ENCODE results near the gene C1orf198.

C1orf198 gene

GRCh38 chr1:230792691-230793462 is 75.4 kb downstream of the C1orf198 start:
- FAIRE-seq (no peak), DNase-seq (ENCODE audit: insufficient read length, low spot score) (no peak)

- DNase-seq (ENCODE audit: insufficient read length, low spot score) = no peak
- FAIRE-seq = no peak
These were observed 76.2 kb downstream of the C1orf198 start for GRCh38 chr1:230791986-230792564.

GRCh38 chr1:230790026-230790425 is 78.3 kb downstream of the C1orf198 start:
- FAIRE-seq (no peak), DNase-seq (ENCODE audit: insufficient read length, low spot score) (no peak)

DNA sequence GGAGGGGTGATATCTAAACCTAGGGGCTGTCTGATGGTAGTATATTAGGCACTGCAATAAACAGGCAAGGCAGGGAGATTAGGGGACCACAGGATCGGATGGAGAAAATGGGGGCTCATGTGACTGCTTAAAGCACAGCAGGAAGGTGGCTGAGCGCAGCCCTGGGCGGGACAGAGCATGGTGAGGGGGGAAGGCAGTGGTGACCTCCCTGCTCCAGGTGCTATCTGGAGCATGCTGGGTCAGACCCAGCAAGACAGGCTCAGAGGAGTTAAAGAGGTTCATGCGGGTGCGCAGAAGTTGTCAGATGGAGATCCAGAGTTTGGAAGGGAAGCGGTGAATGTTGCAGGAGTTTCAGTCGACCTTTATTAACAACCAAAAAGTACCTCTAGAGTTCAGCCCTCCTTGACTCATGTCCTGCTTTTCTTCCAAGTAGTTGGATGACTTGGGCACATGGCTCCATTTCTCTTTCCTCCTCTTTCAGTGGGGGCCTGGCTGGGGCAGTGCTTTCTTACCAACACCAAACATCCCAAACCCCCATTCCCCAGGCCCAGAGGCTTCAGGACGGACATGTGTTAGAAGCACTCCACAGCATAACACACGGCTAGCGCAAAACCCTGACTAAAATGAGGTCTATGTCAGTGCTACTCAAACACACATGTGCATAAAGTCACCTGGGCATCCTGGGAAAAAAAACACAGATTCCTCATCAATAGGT is 79.6 kb downstream of the C1orf198 start:
- FAIRE-seq = no peak
- DNase-seq (ENCODE audit: insufficient read length, low spot score) = no peak

GRCh38 chr1:230787471-230787870 is 80.8 kb downstream of the C1orf198 start:
- FAIRE-seq = no peak
- no peak for DNase-seq (ENCODE audit: insufficient read length, low spot score)

All from HTR-8/SVneo (cell line).